ENCODE measurements around the gene MAN2B1. TPM values are rescaled to one million over a fixed set of nuclear protein-coding genes. Genes with fewer than 3 reads are reported as not detected.
"Not testable (repeated sequence)": the region's sequence is repeated elsewhere in the genome, so short reads cannot be mapped to it uniquely, and the experiment has no call there.

MAN2B1 gene
- 77.2 and 94.3 TPM in 2 replicates for total RNA-seq (2014; rRNA removed; shearing (Covaris generic); ENCODE audit: low replicate concordance)

DNA sequence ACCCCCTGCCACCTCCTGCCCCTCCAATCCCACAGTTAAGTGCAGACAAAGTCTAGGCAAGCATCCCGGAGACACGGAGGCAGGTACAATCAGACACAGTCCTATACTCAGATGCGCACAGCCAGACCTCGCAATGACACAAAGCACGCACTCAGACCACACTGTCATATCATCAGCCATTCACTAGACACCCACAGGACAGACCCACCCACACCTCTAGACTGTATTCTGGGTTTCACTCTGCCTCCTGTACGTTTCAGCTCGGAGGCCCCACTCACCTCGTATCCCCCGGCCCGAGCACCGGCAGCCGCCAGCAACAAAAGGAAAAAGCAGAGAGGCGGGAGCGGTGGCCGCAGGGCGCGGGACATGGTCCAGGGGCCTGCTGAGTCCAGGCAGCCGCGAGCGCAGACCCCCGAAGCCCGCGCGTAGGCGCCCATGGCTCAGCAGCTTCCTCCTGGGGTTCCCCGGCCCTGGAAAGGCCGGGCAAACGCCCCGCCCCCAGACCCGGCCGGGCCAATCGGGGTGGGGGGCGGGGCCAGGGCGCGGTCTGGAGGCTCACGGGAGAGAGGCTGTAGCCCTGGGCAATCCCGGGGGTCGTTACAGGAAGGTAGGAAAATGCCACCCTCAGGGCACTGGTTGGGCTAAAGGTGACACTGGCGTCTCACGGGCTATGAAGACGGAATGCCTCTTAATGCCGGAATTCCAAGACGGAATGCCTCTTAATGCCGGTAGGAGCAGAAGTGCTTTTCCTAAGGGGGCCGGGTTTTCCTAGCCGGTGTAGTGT lies at the start of gene MAN2B1, which contains the start of gene WDR83:
MAN2B1 (minus strand) TSS at position 478 of the 784 bp plus-strand sequence; CDS start at position 437, 41 bp downstream.
WDR83 (plus strand) TSS at position 543 of the 784 bp plus-strand sequence. CDS start 2,984 bp downstream, outside the sequence.
- H3K4me3 ChIP-seq (ENCODE audit: low read length) = peak within 1 kb of the TSS; percentile 94
- peak within 1 kb of the TSS; percentile 89 for H3K4me2 ChIP-seq (ENCODE audit: low read depth, low read length, poor library complexity, severe bottlenecking)
- H2AFZ ChIP-seq (ENCODE audit: low read length) = peak within 1 kb of the TSS; percentile 55; the same call in 1 of the 2 replicates
- peak within 1 kb of the TSS; percentile 78 for H3K27ac ChIP-seq (ENCODE audit: low read length)
- H3K9me2 ChIP-seq (replicated peaks; ENCODE audit: insufficient read depth, low read length) = no peaks in the 10 kb centered on the region
- H3K9me3 ChIP-seq (ENCODE audit: low read length) = no peaks in the 10 kb centered on the region
- no peaks in the 10 kb centered on the region for H4K20me1 ChIP-seq (ENCODE audit: insufficient read depth, low read depth, low read length)
- peaks cover 24% of the 10 kb centered on the region for H3K36me3 ChIP-seq (ENCODE audit: insufficient read depth, low read length)
- peak within 1 kb of the TSS; percentile 93 for H3K9ac ChIP-seq (ENCODE audit: low read length)
- H3K79me2 ChIP-seq (ENCODE audit: low read length) = peaks cover 72% of the 10 kb centered on the region
- peaks cover 47% of the 10 kb centered on the region for H3K4me1 ChIP-seq (ENCODE audit: low read length)
- H3K27me3 ChIP-seq (ENCODE audit: low read length) = no peaks in the 10 kb centered on the region
- DNase-seq = peak; percentile 95

DNA sequence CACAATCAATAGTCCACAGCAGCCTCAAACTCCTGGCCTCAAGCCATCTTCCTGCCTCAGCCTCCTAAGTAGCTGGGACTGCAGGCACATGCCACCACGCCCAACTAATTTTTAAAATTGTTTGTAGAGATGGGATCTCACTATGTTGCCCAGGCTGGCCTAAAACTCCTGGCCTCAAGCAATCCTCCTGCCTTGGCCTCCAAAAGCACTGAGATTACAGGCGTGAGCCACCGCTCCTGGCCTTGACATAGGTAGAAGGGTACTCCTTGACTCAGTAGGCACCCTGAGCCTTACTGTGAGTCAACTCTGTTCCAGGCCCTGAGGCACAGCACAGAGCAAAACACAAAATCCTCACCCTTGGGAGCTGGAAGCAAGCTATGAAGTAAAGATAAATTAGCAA lies 49.4 kb upstream of the MAN2B1 start:
- Histone ChIP-seq H4K20me1 (ENCODE audit: insufficient read depth, low read depth, low read length) (peaks cover 27% of the 10 kb centered on the region; the same call in 1 of the 2 replicates), H3K27me3 (ENCODE audit: low read length) (no peaks in the 10 kb centered on the region), H3K9me2 (replicated peaks; ENCODE audit: insufficient read depth, low read length) (no peaks in the 10 kb centered on the region), H3K4me1 (ENCODE audit: low read length) (peaks cover 7% of the 10 kb centered on the region), H3K36me3 (ENCODE audit: insufficient read depth, low read length) (peaks cover 42% of the 10 kb centered on the region), H3K4me3 (ENCODE audit: low read length) (no peak overlapping the region), H3K4me2 (ENCODE audit: low read depth, low read length, poor library complexity, severe bottlenecking) (no peak overlapping the region), H3K9ac (ENCODE audit: low read length) (no peak overlapping the region), H2AFZ (ENCODE audit: low read length) (no peak overlapping the region), H3K27ac (ENCODE audit: low read length) (no peak overlapping the region), H3K9me3 (ENCODE audit: low read length) (no peaks in the 10 kb centered on the region), H3K79me2 (ENCODE audit: low read length) (peaks cover 46% of the 10 kb centered on the region)
- DNase-seq = no peak

DNA sequence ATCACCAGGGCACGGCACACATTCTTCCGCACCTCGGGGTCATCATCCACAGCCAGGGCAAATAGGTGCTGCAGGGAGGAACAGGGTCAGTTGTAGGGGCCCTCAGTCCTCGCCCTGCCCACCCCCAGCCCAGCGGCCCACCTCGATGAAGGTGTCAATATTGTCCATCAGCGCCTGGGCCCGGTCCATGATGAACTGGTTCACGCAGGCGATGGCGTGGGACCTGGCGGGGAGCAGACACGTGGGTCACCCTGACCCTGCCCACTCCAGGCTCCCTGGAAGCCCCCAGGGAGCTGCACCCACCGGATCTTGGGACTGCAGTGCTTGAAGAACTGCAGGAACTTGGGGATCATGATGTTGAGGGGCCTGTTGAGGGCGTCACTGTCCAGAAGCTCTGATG lies 48.6 kb upstream of the MAN2B1 start:
- no peaks in the 10 kb centered on the region for H3K9me3 ChIP-seq (ENCODE audit: low read length)
- DNase-seq = no peak
- H3K27ac ChIP-seq (ENCODE audit: low read length) = no peak overlapping the region
- H4K20me1 ChIP-seq (ENCODE audit: insufficient read depth, low read depth, low read length) = peaks cover 20% of the 10 kb centered on the region; the same call in 1 of the 2 replicates
- no peak overlapping the region for H3K4me2 ChIP-seq (ENCODE audit: low read depth, low read length, poor library complexity, severe bottlenecking)
- no peak overlapping the region for H2AFZ ChIP-seq (ENCODE audit: low read length)
- no peak overlapping the region for H3K9ac ChIP-seq (ENCODE audit: low read length)
- no peaks in the 10 kb centered on the region for H3K4me1 ChIP-seq (ENCODE audit: low read length)
- no peak overlapping the region for H3K4me3 ChIP-seq (ENCODE audit: low read length)
- H3K79me2 ChIP-seq (ENCODE audit: low read length) = peaks cover 37% of the 10 kb centered on the region
- peaks cover 39% of the 10 kb centered on the region for H3K36me3 ChIP-seq (ENCODE audit: insufficient read depth, low read length)
- H3K9me2 ChIP-seq (replicated peaks; ENCODE audit: insufficient read depth, low read length) = no peaks in the 10 kb centered on the region
- no peaks in the 10 kb centered on the region for H3K27me3 ChIP-seq (ENCODE audit: low read length)

DNA sequence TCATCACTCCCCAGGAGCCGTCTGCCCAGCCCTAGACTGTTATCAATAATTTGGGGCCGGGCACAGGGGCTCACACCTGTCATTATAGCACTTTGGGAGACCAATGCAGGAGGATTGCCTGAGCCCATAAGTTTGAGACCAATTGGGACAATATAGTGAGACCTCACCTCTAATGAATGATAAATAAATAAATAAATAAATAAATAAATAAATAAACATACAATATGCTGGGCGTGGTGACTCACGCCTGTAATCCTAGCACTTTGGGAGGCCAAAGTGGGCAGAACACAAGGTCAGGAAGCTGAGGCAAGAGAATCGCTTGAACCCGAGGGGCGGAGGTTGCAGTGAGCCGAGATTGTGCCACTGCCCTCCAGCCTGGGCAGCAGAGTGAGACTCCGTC lies 46.8 kb upstream of the MAN2B1 start:
- peaks cover 19% of the 10 kb centered on the region for H3K79me2 ChIP-seq (ENCODE audit: low read length)
- H3K4me2 ChIP-seq (ENCODE audit: low read depth, low read length, poor library complexity, severe bottlenecking); H3K9me3 ChIP-seq (ENCODE audit: low read length); H3K27ac ChIP-seq (ENCODE audit: low read length); DNase-seq; H3K9ac ChIP-seq (ENCODE audit: low read length); H3K4me3 ChIP-seq (ENCODE audit: low read length); H3K4me1 ChIP-seq (ENCODE audit: low read length); H3K9me2 ChIP-seq (replicated peaks; ENCODE audit: insufficient read depth, low read length); H3K27me3 ChIP-seq (ENCODE audit: low read length); H2AFZ ChIP-seq (ENCODE audit: low read length): not testable (repeated sequence)
- peaks cover 42% of the 10 kb centered on the region for H3K36me3 ChIP-seq (ENCODE audit: insufficient read depth, low read length)
- H4K20me1 ChIP-seq (ENCODE audit: insufficient read depth, low read depth, low read length) = peaks cover 11% of the 10 kb centered on the region; the same call in 1 of the 2 replicates

DNA sequence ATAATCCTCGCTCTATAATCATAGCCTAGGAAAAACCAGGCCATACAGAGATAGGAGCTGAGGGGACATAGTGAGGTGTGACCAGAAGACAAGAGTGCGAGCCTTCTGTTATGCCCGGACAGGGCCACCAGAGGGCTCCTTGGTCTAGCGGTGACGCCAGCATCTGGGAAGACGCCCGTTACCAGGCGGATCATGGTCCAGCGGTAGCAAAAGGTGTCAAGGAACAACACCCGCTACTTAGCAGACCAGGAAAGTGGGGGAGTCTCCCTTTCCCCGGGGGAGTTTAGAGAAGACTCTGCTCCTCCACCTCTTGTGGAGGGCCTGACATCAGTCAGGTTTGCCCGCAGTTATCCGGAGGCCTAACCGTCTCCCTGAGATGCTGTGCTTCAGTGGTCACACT lies 45.5 kb upstream of the MAN2B1 start:
- Histone ChIP-seq H4K20me1 (ENCODE audit: insufficient read depth, low read depth, low read length) (peaks cover 11% of the 10 kb centered on the region; the same call in 1 of the 2 replicates), H3K79me2 (ENCODE audit: low read length) (peaks cover 13% of the 10 kb centered on the region; the same call in 1 of the 2 replicates), H3K36me3 (ENCODE audit: insufficient read depth, low read length) (peaks cover 40% of the 10 kb centered on the region)
- not testable (repeated sequence) for H3K4me1 ChIP-seq (ENCODE audit: low read length); H3K27ac ChIP-seq (ENCODE audit: low read length); DNase-seq; H3K4me2 ChIP-seq (ENCODE audit: low read depth, low read length, poor library complexity, severe bottlenecking); H3K9me2 ChIP-seq (replicated peaks; ENCODE audit: insufficient read depth, low read length); H3K4me3 ChIP-seq (ENCODE audit: low read length); H3K9me3 ChIP-seq (ENCODE audit: low read length); H3K9ac ChIP-seq (ENCODE audit: low read length); H3K27me3 ChIP-seq (ENCODE audit: low read length); H2AFZ ChIP-seq (ENCODE audit: low read length)

DNA sequence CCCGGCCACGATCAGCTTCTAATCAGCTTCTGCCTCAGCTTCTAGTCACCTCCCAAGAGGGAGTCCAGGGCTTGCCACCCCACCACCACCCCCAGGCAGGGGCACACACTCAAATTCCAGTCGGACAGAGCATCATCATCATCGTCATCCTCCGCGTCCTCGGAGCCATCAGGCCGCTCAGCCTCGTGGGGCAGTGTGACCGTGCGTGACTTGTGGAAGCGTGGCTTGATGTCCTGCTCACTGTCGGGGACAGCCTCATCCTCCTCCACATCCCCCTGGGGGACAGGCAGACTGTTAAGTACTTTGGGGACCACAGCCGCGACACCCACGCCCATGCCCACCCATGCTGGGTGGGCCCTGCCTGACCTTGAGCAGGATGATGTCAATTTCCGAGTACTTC lies 44.6 kb upstream of the MAN2B1 start:
- no peak overlapping the region for H3K9ac ChIP-seq (ENCODE audit: low read length)
- peaks cover 36% of the 10 kb centered on the region for H3K36me3 ChIP-seq (ENCODE audit: insufficient read depth, low read length)
- no peaks in the 10 kb centered on the region for H3K9me2 ChIP-seq (replicated peaks; ENCODE audit: insufficient read depth, low read length)
- H3K27me3 ChIP-seq (ENCODE audit: low read length) = no peaks in the 10 kb centered on the region
- no peak for DNase-seq
- H3K79me2 ChIP-seq (ENCODE audit: low read length) = peaks cover 6% of the 10 kb centered on the region; the same call in 1 of the 2 replicates
- no peaks in the 10 kb centered on the region for H3K4me1 ChIP-seq (ENCODE audit: low read length)
- peaks cover 7% of the 10 kb centered on the region; the same call in 1 of the 2 replicates for H4K20me1 ChIP-seq (ENCODE audit: insufficient read depth, low read depth, low read length)
- no peaks in the 10 kb centered on the region for H3K9me3 ChIP-seq (ENCODE audit: low read length)
- H3K27ac ChIP-seq (ENCODE audit: low read length) = no peak overlapping the region
- H2AFZ ChIP-seq (ENCODE audit: low read length) = no peak overlapping the region
- no peak overlapping the region for H3K4me3 ChIP-seq (ENCODE audit: low read length)
- no peak overlapping the region for H3K4me2 ChIP-seq (ENCODE audit: low read depth, low read length, poor library complexity, severe bottlenecking)

DNA sequence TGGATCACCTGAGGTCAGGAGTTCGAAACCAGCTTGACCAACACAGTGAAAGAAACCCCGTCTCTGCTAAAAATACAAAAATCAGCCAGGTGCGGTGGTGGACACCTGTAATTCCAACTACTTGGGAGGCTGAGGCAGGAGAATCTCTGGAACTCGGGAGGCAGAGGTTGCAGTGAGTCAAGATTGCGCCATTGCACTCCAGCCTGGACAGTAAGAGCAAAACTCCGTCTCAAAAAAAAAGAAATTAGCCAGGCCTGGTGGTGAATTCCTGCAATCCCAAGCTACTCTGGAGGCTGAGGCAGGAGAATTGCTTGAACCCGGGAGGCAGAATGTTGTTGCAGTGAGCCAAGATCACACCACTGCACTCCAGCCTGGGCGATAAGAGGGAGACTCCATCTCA lies 42.1 kb upstream of the MAN2B1 start:
- Histone ChIP-seq H3K27me3 (ENCODE audit: low read length) (no peaks in the 10 kb centered on the region), H3K36me3 (ENCODE audit: insufficient read depth, low read length) (peaks cover 22% of the 10 kb centered on the region)

DNA sequence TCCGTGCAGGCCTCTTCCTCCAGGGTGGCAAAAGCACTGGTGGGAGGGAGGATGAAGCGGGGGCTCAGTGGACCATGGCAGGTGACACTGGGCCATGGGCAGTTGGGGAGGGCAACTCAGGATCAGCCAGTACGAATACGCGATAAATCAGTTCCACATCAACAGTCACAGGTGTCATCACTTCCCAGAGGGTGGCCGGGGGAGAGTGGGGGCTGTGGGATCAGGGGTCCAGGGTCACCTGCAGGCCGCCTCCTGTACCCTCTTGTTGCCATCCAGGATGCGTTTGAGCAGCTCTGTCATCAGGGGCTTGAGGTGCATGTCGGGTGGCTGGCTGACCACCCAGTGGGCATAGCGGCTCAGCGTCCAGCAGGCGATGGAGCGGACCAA lies 39.8 kb upstream of the MAN2B1 start:
- H3K4me3 ChIP-seq (ENCODE audit: low read length) = no peak overlapping the region
- H3K27ac ChIP-seq (ENCODE audit: low read length) = no peak overlapping the region
- H3K4me1 ChIP-seq (ENCODE audit: low read length) = peaks cover 10% of the 10 kb centered on the region
- no peaks in the 10 kb centered on the region for H3K9me3 ChIP-seq (ENCODE audit: low read length)
- H3K36me3 ChIP-seq (ENCODE audit: insufficient read depth, low read length) = peaks cover 34% of the 10 kb centered on the region
- no peaks in the 10 kb centered on the region for H3K9me2 ChIP-seq (replicated peaks; ENCODE audit: insufficient read depth, low read length)
- no peak for DNase-seq
- peaks cover 8% of the 10 kb centered on the region; the same call in 1 of the 2 replicates for H3K79me2 ChIP-seq (ENCODE audit: low read length)
- H3K27me3 ChIP-seq (ENCODE audit: low read length) = no peaks in the 10 kb centered on the region
- peaks cover 16% of the 10 kb centered on the region for H4K20me1 ChIP-seq (ENCODE audit: insufficient read depth, low read depth, low read length)
- H3K9ac ChIP-seq (ENCODE audit: low read length) = no peak overlapping the region
- no peak overlapping the region for H3K4me2 ChIP-seq (ENCODE audit: low read depth, low read length, poor library complexity, severe bottlenecking)
- H2AFZ ChIP-seq (ENCODE audit: low read length) = no peak overlapping the region

More for the DNA sequence above, 42.1 kb upstream of the MAN2B1 start:
- Histone ChIP-seq H3K9me2 (replicated peaks; ENCODE audit: insufficient read depth, low read length) (no peaks in the 10 kb centered on the region), H3K79me2 (ENCODE audit: low read length) (0 out of 2 replicates have a peak, but pooled peaks cover 6% of the 10 kb centered on the region), H3K4me3 (ENCODE audit: low read length) (no peak overlapping the region), H2AFZ (ENCODE audit: low read length) (no peak overlapping the region), H3K9me3 (ENCODE audit: low read length) (no peaks in the 10 kb centered on the region), H3K27ac (ENCODE audit: low read length) (no peak overlapping the region), H3K4me2 (ENCODE audit: low read depth, low read length, poor library complexity, severe bottlenecking) (no peak overlapping the region), H4K20me1 (ENCODE audit: insufficient read depth, low read depth, low read length) (peaks cover 5% of the 10 kb centered on the region), H3K9ac (ENCODE audit: low read length) (no peak overlapping the region), H3K4me1 (ENCODE audit: low read length) (peaks cover 2% of the 10 kb centered on the region; the same call in 1 of the 2 replicates)
- DNase-seq = no peak
